Heart right ventricle (tissue), 16 donors: Measurements from ENCODE around the gene CPOX. TPM values are rescaled to one million over a fixed set of nuclear protein-coding genes. Genes with fewer than 3 reads are reported as not detected.

ENCODE experiments used
- ATAC-seq, 8 donors: fragments of 200-7000 bp; cut with Tn5 transposase; one replicate each; pipeline ENCODE4 v1.9.1; 2020; ENCODE audit warnings: mild to moderate bottlenecking in 8 of 8, moderate library complexity in 8 of 8, moderate number of reproducible peaks in 1 of 8
- DNase-seq, 2 donors: peaks; one replicate each; pipeline ENCODE4 v3.0.0-alpha.2; 2020
- H3K27ac ChIP-seq, 10 donors: fragments of 200-600 bp; sonication (generic) in 2 of 10; one replicate each; pipeline versions ENCODE4 v1.5.0 to v1.8.0; 2020 to 2022; ENCODE audit warnings: mild to moderate bottlenecking in 3 of 10
- H3K27me3 ChIP-seq, 7 donors: fragments of 200-600 bp; one replicate each; pipeline ENCODE4 v1.8.0; 2021 to 2022; ENCODE audit warnings: mild to moderate bottlenecking in 2 of 7
- H3K36me3 ChIP-seq, 9 donors: fragments of 200-600 bp; sonication (generic) in 1 of 9; one replicate each; pipeline versions ENCODE4 v1.5.0 to v1.8.0; 2020 to 2022; ENCODE audit warnings: mild to moderate bottlenecking in 2 of 9
- H3K4me1 ChIP-seq, 9 donors: fragments of 200-600 bp; sonication (generic) in 1 of 9; one replicate each; pipeline versions ENCODE4 v1.5.0 to v1.8.0; 2020 to 2022; ENCODE audit warnings: mild to moderate bottlenecking in 4 of 9
- H3K4me3 ChIP-seq, 10 donors: fragments of 200-600 bp; sonication (generic) in 2 of 10; one replicate each; pipeline versions ENCODE4 v1.5.0 to v1.8.0; 2020 to 2022; ENCODE audit warnings: mild to moderate bottlenecking in 7 of 10, moderate library complexity in 2 of 10
- H3K9me3 ChIP-seq, 11 donors: fragments of 200-600 bp in 10 of 11; sonication (generic) in 2 of 11; one replicate each; pipeline versions ENCODE4 v1.5.0 to v1.8.0; 2013 to 2022; ENCODE audit warnings: mild to moderate bottlenecking in 2 of 11, control low read depth in 1 of 11, moderate library complexity in 1 of 11
- CTCF ChIP-seq, 9 donors: fragments of 200-600 bp; sonication (generic) in 2 of 9; IDR thresholded peaks; one replicate each; pipeline versions ENCODE4 v1.5.0 to v1.8.0; 2021 to 2022; ENCODE audit warnings: antibody characterized with exemption in 9 of 9, mild to moderate bottlenecking in 5 of 9, moderate library complexity in 1 of 9
- WGBS, 2 donors: extraction: QIAGEN DNeasy Blood & Tissue Kit; methylation state at CpG; one replicate each; pipeline ENCODE4 v1.1.7; 2013; ENCODE audit warnings: inconsistent platforms in 1 of 2; 5-methylcytosine and 5-hydroxymethylcytosine counted together
- intact Hi-C, 10 donors: fragments of 100-400 bp; cut with DNase I; formaldehyde crosslinking; loops; one replicate each; pipeline versions ENCODE4 v1.11.1 to v1.14.2; 2022
- polyA plus RNA-seq, 2 donors: library from polyadenylated mRNA; stranded (reverse); fragments of 200-250 nt; gene quantifications; one replicate each; pipeline ENCODE4 v1.2.3, GENCODE V29; 2013
- total RNA-seq, 10 donors: library from RNA; stranded (reverse); fragmentation: NEBNext Ultra II Directional in 3 of 10; extraction: Animal tissue kit (Norgen Biotek cat#: 25700) in 3 of 10; gene quantifications; one replicate each; pipeline versions ENCODE4 v1.2.1 to v1.2.4, GENCODE V29; 2021 to 2023
- donor health status: Arrhythmogenic right ventricular cardiomyopathy.
- donor health status: ischemic (EF 13 %, LVEDD 7.1; RV severe dilation, severe dysfunction).
- donor health status: healthy with polysubstance abuse.
- donor health status: DM: no; HTN: yes; CAD: no.
- donor health status: DM: no; HTN: no; CAD: no.
- donor health status: ischemic (EF 25% LVEDD 6.9; RV normal size, moderate dysfunction).
- donor health status: ischemic (EF 25% LVEDD 5.7; RV mildly dilated, moderate dysfunction).
- donor health status: healthy.
- donor health status: DM: yes; HTN: yes; CAD: no.
- donor health status: Ischemic cardiomyopathy.
- donor health status: ischemic (EF 35%, LVEDD 5.7; RV mildly dilated, moderate dysfunction).
- donor health status: nonischemic (EF 11% LVEDD 7.7; RV severe dilation, severe dysfunction).
- donor health status: DM: yes; HTN: yes; CAD: no.
- donor health status: PGD.
- donor health status: ischemic (EF 29% LVEDD 5.4; RV normal size, mild dysfunction).
- donor health status: nonischemic (EF 23%, LVEDD 6.1; RV moderate dilation, normal function).

CPOX gene
- total and polyA plus RNA-seq, 12 donors, result 7.7 to 12.5 (median 11.0) TPM

- Histone ChIP-seq H3K27ac (peak overlapping the region in 1 of 10 donors; percentile 4), H3K4me1 (peaks cover 0 to 8% (median 0%) of the 10 kb centered on the region in 9 donors), H3K9me3 (peaks cover 0 to 4% (median 0%) of the 10 kb centered on the region in 11 donors), H3K36me3 (no peaks in the 10 kb centered on the region), H3K27me3 (no peaks in the 10 kb centered on the region), H3K4me3 (no peak overlapping the region)
- TF ChIP-seq CTCF (IDR thresholded peaks at IDR 0.05), result no peak
- WGBS, 2 donors, result 81 to 85% methylated on average over 7 of the region's 7 CpGs
- ATAC-seq (no peak), DNase-seq (no peak)
- intact Hi-C loops, result no loop called here
Observed at GRCh38 chr3:98556164-98557130, 37.0 kb downstream of the CPOX start.

GRCh38 chr3:98555025-98555379 is 38.4 kb downstream of the CPOX start:
- peaks cover 0 to 8% (median 0%) of the 10 kb centered on the region in 9 donors for H3K4me1 ChIP-seq
- no peak overlapping the region for H3K4me3 ChIP-seq
- TF ChIP-seq CTCF (IDR thresholded peaks at IDR 0.05), result no peak
- intact Hi-C loops, result no loop called here
- H3K27ac ChIP-seq, result no peak overlapping the region
- peaks cover 0 to 4% (median 0%) of the 10 kb centered on the region in 7 donors for H3K27me3 ChIP-seq
- DNase-seq, result no peak
- no peak for ATAC-seq
- H3K36me3 ChIP-seq, result no peaks in the 10 kb centered on the region
- WGBS, 2 donors, result 76 to 89% methylated on average over 4 of the region's 4 CpGs
- H3K9me3 ChIP-seq, result peaks cover 0 to 4% (median 0%) of the 10 kb centered on the region in 11 donors

- no peak overlapping the region for H3K27ac ChIP-seq
- no peak for ATAC-seq
- H3K27me3 ChIP-seq, result peaks cover 0 to 4% (median 0%) of the 10 kb centered on the region in 7 donors
- H3K4me3 ChIP-seq, result no peak overlapping the region
- peaks cover 0 to 1% (median 0%) of the 10 kb centered on the region in 11 donors for H3K9me3 ChIP-seq
- peaks cover 0 to 8% (median 0%) of the 10 kb centered on the region in 9 donors for H3K4me1 ChIP-seq
- intact Hi-C loops, result no loop called here
- no peak for DNase-seq
- TF ChIP-seq CTCF (IDR thresholded peaks at IDR 0.05), result no peak
- H3K36me3 ChIP-seq, result no peaks in the 10 kb centered on the region
- 91 to 95% methylated on average over 2 of the region's 2 CpGs for WGBS, 2 donors
Observed at GRCh38 chr3:98554580-98554979, 38.8 kb downstream of the CPOX start.

GRCh38 chr3:98553753-98554152 is 39.7 kb downstream of the CPOX start:
- WGBS, 2 donors, result 71 to 73% methylated on average over 2 of the region's 2 CpGs

More at GRCh38 chr3:98553753-98554152, 39.7 kb downstream of the CPOX start:
- peaks cover 0 to 4% (median 0%) of the 10 kb centered on the region in 7 donors for H3K27me3 ChIP-seq
- TF ChIP-seq CTCF (IDR thresholded peaks at IDR 0.05), result no peak
- no peaks in the 10 kb centered on the region for H3K36me3 ChIP-seq
- peaks cover 0 to 8% (median 0%) of the 10 kb centered on the region in 9 donors for H3K4me1 ChIP-seq
- no peak for DNase-seq
- H3K27ac ChIP-seq, result peak overlapping the region in 1 of 10 donors; percentile 18
- ATAC-seq, result peak in 3 of 8 donors; percentile 16 to 51 (median 44)
- H3K9me3 ChIP-seq, result no peaks in the 10 kb centered on the region
- H3K4me3 ChIP-seq, result no peak overlapping the region
- intact Hi-C loops, result no loop called here
